AG10803 (cell line): ENCODE measurements around the gene ATG14.

Experiments used
- DNase-seq: peaks from one replicate; pipeline ENCODE4 v3.0.0; 2010; ENCODE audit warnings: low read depth
- H3K4me3 ChIP-seq: 2 replicates; pipeline ENCODE4 v1.5.1; 2011; ENCODE audit warnings: mild to moderate bottlenecking, low read length, control low read depth
- CTCF ChIP-seq: conservative IDR thresholded peaks from 2 replicates; pipeline ENCODE4 v1.5.1; 2011; ENCODE audit warnings: mild to moderate bottlenecking, low read length, control low read depth, inconsistent platforms

ATG14 gene

DNA sequence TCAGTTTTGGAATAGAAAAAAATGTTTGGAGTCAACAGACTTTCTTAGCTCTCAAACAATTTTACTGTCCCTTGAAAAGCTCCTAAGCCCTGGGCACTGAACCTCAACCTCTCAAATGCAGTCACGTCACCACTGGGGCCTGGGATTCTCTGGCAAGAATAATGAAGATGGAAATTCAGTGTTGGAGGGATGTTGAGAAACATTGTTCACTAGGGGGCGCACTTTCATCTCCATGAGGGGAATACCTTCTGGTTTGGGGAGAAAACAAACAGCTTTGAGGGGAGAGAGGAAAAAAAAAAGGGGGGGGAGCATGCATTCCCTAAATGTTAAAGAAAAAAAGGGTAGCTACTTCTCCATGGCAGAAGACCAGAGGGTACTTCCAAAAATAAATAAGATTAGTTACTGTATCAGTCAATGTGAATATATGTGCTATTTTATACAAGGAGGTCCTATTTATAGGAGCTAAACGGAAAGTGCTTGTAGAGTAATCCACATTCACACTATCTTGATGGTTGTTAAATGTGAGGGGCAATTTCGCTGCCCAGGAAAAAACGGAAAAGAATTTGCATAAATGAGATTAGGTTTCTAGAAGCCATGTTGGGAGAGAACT lies 34.6 kb upstream of the ATG14 start:
- DNase-seq, result peak; percentile 72
- no peak overlapping the region for H3K4me3 ChIP-seq

GRCh38 chr14:55441286-55441685 lies 29.7 kb upstream of the ATG14 start:
- no peak for DNase-seq
- TF ChIP-seq CTCF, result no peak
- H3K4me3 ChIP-seq, result no peak overlapping the region

More for the DNA sequence above, 34.6 kb upstream of the ATG14 start:
- TF ChIP-seq CTCF, result peak; percentile 74

DNA sequence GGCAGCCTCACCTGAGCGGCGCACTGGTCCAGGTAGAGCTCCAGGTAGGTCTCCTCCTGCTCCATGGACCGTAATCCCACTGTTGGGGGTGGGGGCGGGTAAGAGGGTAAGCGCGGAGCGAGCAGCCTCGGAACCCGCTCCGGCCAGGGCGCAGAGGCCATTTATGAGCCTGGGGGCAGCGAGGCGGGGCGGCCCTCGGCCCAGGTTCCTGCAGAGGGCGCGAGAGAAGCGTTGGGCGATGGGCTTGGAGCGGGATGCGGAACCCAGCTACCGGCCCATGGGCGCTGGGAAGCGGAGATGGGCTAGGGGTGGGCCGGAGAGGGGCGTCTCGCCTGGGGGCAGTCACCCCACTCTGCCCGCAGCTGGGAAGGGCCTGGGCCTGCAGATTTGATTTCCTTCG lies 28.8 kb upstream of the ATG14 start, which contains the start of gene TBPL2:
TSS of gene TBPL2 (minus strand) at position 232 of the 400 bp plus-strand sequence. CDS start at position 65, 167 bp downstream.
- no peak for TF ChIP-seq CTCF
- DNase-seq, result no peak
- H3K4me3 ChIP-seq, result no peak within 1 kb of the TSS

GRCh38 chr14:55438066-55438683 lies 26.5 kb upstream of the ATG14 start:
- DNase-seq, result peak; percentile 66

GRCh38 chr14:55436931-55437330 lies 25.3 kb upstream of the ATG14 start:
- no peak for TF ChIP-seq CTCF
- DNase-seq, result no peak
- no peak overlapping the region for H3K4me3 ChIP-seq

More at GRCh38 chr14:55438066-55438683, 26.5 kb upstream of the ATG14 start:
- TF ChIP-seq CTCF, result peak; percentile 63
- H3K4me3 ChIP-seq, result no peak overlapping the region

DNA sequence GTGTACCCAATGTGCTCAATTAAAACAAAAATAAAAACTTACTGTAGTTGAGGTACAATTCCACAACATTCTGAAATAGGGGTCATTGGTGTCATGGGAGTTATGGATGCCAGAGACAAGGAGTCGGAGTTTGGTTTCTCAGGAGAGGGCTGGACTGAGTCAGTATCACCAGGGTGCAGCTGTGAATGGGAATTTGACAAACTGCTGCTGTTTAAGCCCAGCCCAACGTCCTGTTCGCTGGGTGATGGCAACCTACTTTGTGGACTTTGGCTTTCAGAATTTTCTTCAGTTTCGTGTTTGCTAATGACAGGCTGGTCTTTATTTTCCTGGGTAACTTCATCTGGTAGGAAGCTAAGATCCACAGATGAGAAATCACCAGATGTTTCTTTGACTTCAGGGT lies 24.9 kb upstream of the ATG14 start:
- DNase-seq, result no peak
- TF ChIP-seq CTCF, result no peak
- H3K4me3 ChIP-seq, result no peak overlapping the region

GRCh38 chr14:55434805-55435174 lies 23.2 kb upstream of the ATG14 start:
- DNase-seq, result no peak
- TF ChIP-seq CTCF, result no peak
- H3K4me3 ChIP-seq, result no peak overlapping the region
